SIG-M5 treated with dmso at 0.1 percent for 504 hours (cell line): Measurements from ENCODE around the gene NEK7.
"Not testable (repeated sequence)": the region's sequence is repeated elsewhere in the genome, so short reads cannot be mapped to it uniquely, and the experiment has no call there.

Source experiments
- DNase-seq: peaks from one replicate; lab custom pipeline; 2025; ENCODE audit not compliant: unreplicated experiment; lab: John Stamatoyannopoulos, UW

Gene NEK7

GRCh38 chr1:198280080-198280479, 123.3 kb downstream of the NEK7 start:
- no peak for DNase-seq

GRCh38 chr1:198281911-198282310, 125.1 kb downstream of the NEK7 start:
- peak; percentile 19 for DNase-seq

- no peak for DNase-seq
These were observed 126.4 kb downstream of the NEK7 start for GRCh38 chr1:198283222-198283621.

- DNase-seq: no peak
These were observed 131.1 kb downstream of the NEK7 start for GRCh38 chr1:198287916-198288315.

GRCh38 chr1:198290089-198290683, 133.4 kb downstream of the NEK7 start:
- no peak for DNase-seq

- no peak for DNase-seq
These were observed 134.2 kb downstream of the NEK7 start for GRCh38 chr1:198291036-198291435.

- no peak for DNase-seq
These were observed 135.1 kb downstream of the NEK7 start for GRCh38 chr1:198291924-198292323.

- no peak for DNase-seq
These were observed 138.4 kb downstream of the NEK7 start for GRCh38 chr1:198295225-198295624.

GRCh38 chr1:198295971-198296370, 139.2 kb downstream of the NEK7 start:
- no peak for DNase-seq

- no peak for DNase-seq
These were observed 140.5 kb downstream of the NEK7 start for GRCh38 chr1:198297281-198297680.

- no peak for DNase-seq
These were observed 141.8 kb downstream of the NEK7 start for GRCh38 chr1:198298640-198299039.

GRCh38 chr1:198300451-198300850, 143.7 kb downstream of the NEK7 start:
- DNase-seq: no peak

GRCh38 chr1:198304431-198304830, 147.6 kb downstream of the NEK7 start:
- no peak for DNase-seq

GRCh38 chr1:198314817-198315216, 158.0 kb downstream of the NEK7 start:
- peak; percentile 9 for DNase-seq

- not testable (repeated sequence) for DNase-seq
These were observed 158.5 kb downstream of the NEK7 start for GRCh38 chr1:198315331-198315730.

- DNase-seq: no peak
These were observed 159.8 kb downstream of the NEK7 start for GRCh38 chr1:198316546-198317100.

GRCh38 chr1:198318085-198318484, 161.3 kb downstream of the NEK7 start:
- peak; percentile 43 for DNase-seq

GRCh38 chr1:198320759-198321158, 164.0 kb downstream of the NEK7 start:
- no peak for DNase-seq

- DNase-seq: no peak
These were observed 169.4 kb downstream of the NEK7 start for GRCh38 chr1:198326232-198326631.

- DNase-seq: no peak
These were observed 170.1 kb downstream of the NEK7 start for GRCh38 chr1:198326915-198327314.

- DNase-seq: peak; percentile 32
These were observed 171.7 kb downstream of the NEK7 start for GRCh38 chr1:198328458-198329032.

GRCh38 chr1:198330982-198331615, 174.3 kb downstream of the NEK7 start:
- no peak for DNase-seq
